ENCODE measurements around the gene SCO1. TPM values are rescaled to one million over a fixed set of nuclear protein-coding genes. Genes with fewer than 3 reads are reported as not detected.
A peak's percentile ranks its signal among the peaks of the same experiment; 100 is the strongest.
"Not testable (repeated sequence)": the region's sequence is repeated elsewhere in the genome, so short reads cannot be mapped to it uniquely, and the experiment has no call there.

SCO1 gene
- total RNA-seq, 1 donor from 2014 or later, result 20.6 TPM

DNA sequence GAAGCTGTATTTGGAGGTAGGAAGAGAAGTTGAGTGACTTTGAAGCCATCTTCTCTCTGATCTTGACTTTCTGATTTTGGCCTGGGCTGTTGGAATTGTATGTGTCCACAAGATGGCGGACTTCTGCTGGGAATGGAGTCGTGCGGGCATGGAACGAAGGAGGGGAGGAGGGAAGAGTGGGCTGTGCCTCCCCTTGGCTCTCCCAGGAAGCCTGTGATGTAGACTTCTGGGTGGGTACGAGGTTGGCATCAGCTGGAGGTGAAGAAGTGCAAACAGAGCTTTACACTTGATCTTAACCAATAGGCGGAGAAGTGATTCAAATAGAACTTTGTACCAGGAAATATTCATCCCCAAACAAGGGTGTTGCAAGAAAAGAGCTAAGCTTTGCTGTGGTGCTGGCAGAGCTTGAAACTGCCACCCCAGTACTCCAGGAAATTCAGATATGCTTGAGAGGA is 39.9 kb upstream of the SCO1 start:
- Mint-ChIP-seq H3K4me3 (ENCODE audit: unreplicated experiment) (no peak overlapping the region), H3K27me3 (ENCODE audit: unreplicated experiment) (peaks cover 7% of the 10 kb centered on the region), H3K9me3 (ENCODE audit: unreplicated experiment) (peaks cover 3% of the 10 kb centered on the region), H3K36me3 (ENCODE audit: unreplicated experiment) (no peaks in the 10 kb centered on the region), H3K27ac (ENCODE audit: unreplicated experiment) (no peak overlapping the region), H3K4me1 (ENCODE audit: low read depth, unreplicated experiment) (peaks cover 8% of the 10 kb centered on the region)
- peak; percentile 69 for DNase-seq
- TF ChIP-seq, protein P1, sequence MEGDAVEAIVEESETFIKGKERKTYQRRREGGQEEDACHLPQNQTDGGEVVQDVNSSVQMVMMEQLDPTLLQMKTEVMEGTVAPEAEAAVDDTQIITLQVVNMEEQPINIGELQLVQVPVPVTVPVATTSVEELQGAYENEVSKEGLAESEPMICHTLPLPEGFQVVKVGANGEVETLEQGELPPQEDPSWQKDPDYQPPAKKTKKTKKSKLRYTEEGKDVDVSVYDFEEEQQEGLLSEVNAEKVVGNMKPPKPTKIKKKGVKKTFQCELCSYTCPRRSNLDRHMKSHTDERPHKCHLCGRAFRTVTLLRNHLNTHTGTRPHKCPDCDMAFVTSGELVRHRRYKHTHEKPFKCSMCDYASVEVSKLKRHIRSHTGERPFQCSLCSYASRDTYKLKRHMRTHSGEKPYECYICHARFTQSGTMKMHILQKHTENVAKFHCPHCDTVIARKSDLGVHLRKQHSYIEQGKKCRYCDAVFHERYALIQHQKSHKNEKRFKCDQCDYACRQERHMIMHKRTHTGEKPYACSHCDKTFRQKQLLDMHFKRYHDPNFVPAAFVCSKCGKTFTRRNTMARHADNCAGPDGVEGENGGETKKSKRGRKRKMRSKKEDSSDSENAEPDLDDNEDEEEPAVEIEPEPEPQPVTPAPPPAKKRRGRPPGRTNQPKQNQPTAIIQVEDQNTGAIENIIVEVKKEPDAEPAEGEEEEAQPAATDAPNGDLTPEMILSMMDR (IDR thresholded peaks at IDR 0.05; ENCODE audit: partially characterized antibody, unreplicated experiment), result peak; percentile 70

GRCh38 chr17:10735821-10736220 is 38.5 kb upstream of the SCO1 start:
- Mint-ChIP-seq H3K36me3 (ENCODE audit: unreplicated experiment) (no peaks in the 10 kb centered on the region), H3K4me3 (ENCODE audit: unreplicated experiment) (no peak overlapping the region), H3K9me3 (ENCODE audit: unreplicated experiment) (peaks cover 3% of the 10 kb centered on the region), H3K27me3 (ENCODE audit: unreplicated experiment) (peaks cover 5% of the 10 kb centered on the region), H3K4me1 (ENCODE audit: low read depth, unreplicated experiment) (peaks cover 11% of the 10 kb centered on the region), H3K27ac (ENCODE audit: unreplicated experiment) (no peak overlapping the region)
- no peak for DNase-seq
- TF ChIP-seq, protein P1 (IDR thresholded peaks at IDR 0.05; ENCODE audit: partially characterized antibody, unreplicated experiment), result no peak

DNA sequence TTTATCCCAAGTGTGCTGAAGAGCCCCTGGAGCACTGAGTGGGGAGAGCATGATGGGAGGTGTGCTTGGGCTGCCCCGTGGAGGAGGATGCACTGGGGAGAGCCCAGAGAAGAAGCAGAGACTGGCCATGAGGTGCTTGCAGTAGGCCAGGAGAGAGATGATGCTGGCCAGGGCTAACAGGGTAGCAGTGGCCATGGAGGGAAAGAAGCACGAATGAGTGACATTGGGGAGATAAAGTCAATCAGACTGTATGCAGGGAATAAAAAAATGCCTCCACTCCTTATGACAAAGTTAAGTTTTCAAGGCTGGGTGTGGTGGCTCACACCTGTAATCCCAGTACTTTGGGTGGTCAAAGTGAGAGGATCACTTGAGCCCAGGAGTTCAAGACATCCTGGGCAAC is 37.9 kb upstream of the SCO1 start:
- H3K9me3 Mint-ChIP-seq (ENCODE audit: unreplicated experiment), result peaks cover 3% of the 10 kb centered on the region
- no peak for DNase-seq
- H3K27me3 Mint-ChIP-seq (ENCODE audit: unreplicated experiment), result peaks cover 5% of the 10 kb centered on the region
- TF ChIP-seq, protein P1 (IDR thresholded peaks at IDR 0.05; ENCODE audit: partially characterized antibody, unreplicated experiment), result no peak
- no peaks in the 10 kb centered on the region for H3K36me3 Mint-ChIP-seq (ENCODE audit: unreplicated experiment)
- no peak overlapping the region for H3K27ac Mint-ChIP-seq (ENCODE audit: unreplicated experiment)
- H3K4me3 Mint-ChIP-seq (ENCODE audit: unreplicated experiment), result no peak overlapping the region
- peaks cover 13% of the 10 kb centered on the region for H3K4me1 Mint-ChIP-seq (ENCODE audit: low read depth, unreplicated experiment)

- TF ChIP-seq, protein P1 (IDR thresholded peaks at IDR 0.05; ENCODE audit: partially characterized antibody, unreplicated experiment), result no peak
- no peak overlapping the region for H3K4me3 Mint-ChIP-seq (ENCODE audit: unreplicated experiment)
- peaks cover 3% of the 10 kb centered on the region for H3K27me3 Mint-ChIP-seq (ENCODE audit: unreplicated experiment)
- DNase-seq, result no peak
- H3K9me3 Mint-ChIP-seq (ENCODE audit: unreplicated experiment), result peaks cover 6% of the 10 kb centered on the region
- no peaks in the 10 kb centered on the region for H3K36me3 Mint-ChIP-seq (ENCODE audit: unreplicated experiment)
- H3K4me1 Mint-ChIP-seq (ENCODE audit: low read depth, unreplicated experiment), result peaks cover 6% of the 10 kb centered on the region
- no peak overlapping the region for H3K27ac Mint-ChIP-seq (ENCODE audit: unreplicated experiment)
Measured at GRCh38 chr17:10733666-10734065, 36.3 kb upstream of the SCO1 start.

- H3K27ac Mint-ChIP-seq (ENCODE audit: unreplicated experiment); H3K4me1 Mint-ChIP-seq (ENCODE audit: low read depth, unreplicated experiment); H3K36me3 Mint-ChIP-seq (ENCODE audit: unreplicated experiment); H3K4me3 Mint-ChIP-seq (ENCODE audit: unreplicated experiment); H3K9me3 Mint-ChIP-seq (ENCODE audit: unreplicated experiment); H3K27me3 Mint-ChIP-seq (ENCODE audit: unreplicated experiment); DNase-seq: not testable (repeated sequence)
Measured at GRCh38 chr17:10732121-10732520, 34.8 kb upstream of the SCO1 start.
